ENCODE data around the gene DPYD.

The DPYD gene

GRCh38 chr1:97845805-97846204 lies 75.0 kb downstream of the DPYD start:
- no peak overlapping the region for H3K4me3 ChIP-seq (ENCODE audit: low read depth, low read length)
- no peak for TF ChIP-seq CTCF (IDR thresholded peaks at IDR 0.05; ENCODE audit: borderline replicate concordance, insufficient read depth, low read depth, low read length)

GRCh38 chr1:97844552-97845089 lies 76.2 kb downstream of the DPYD start:
- TF ChIP-seq CTCF (IDR thresholded peaks at IDR 0.05; ENCODE audit: borderline replicate concordance, insufficient read depth, low read depth, low read length), result no peak
- H3K4me3 ChIP-seq (ENCODE audit: low read depth, low read length), result no peak overlapping the region

GRCh38 chr1:97841338-97841737 lies 79.5 kb downstream of the DPYD start:
- H3K4me3 ChIP-seq (ENCODE audit: low read depth, low read length), result no peak overlapping the region
- TF ChIP-seq CTCF (IDR thresholded peaks at IDR 0.05; ENCODE audit: borderline replicate concordance, insufficient read depth, low read depth, low read length), result no peak

- TF ChIP-seq CTCF (IDR thresholded peaks at IDR 0.05; ENCODE audit: borderline replicate concordance, insufficient read depth, low read depth, low read length), result no peak
- no peak overlapping the region for H3K4me3 ChIP-seq (ENCODE audit: low read depth, low read length)
These were observed 83.7 kb downstream of the DPYD start for GRCh38 chr1:97837161-97837560.

GRCh38 chr1:97834899-97835298 lies 85.9 kb downstream of the DPYD start:
- H3K4me3 ChIP-seq (ENCODE audit: low read depth, low read length), result no peak overlapping the region
- TF ChIP-seq CTCF (IDR thresholded peaks at IDR 0.05; ENCODE audit: borderline replicate concordance, insufficient read depth, low read depth, low read length), result no peak

GRCh38 chr1:97833881-97834280 lies 87.0 kb downstream of the DPYD start:
- no peak overlapping the region for H3K4me3 ChIP-seq (ENCODE audit: low read depth, low read length)
- no peak for TF ChIP-seq CTCF (IDR thresholded peaks at IDR 0.05; ENCODE audit: borderline replicate concordance, insufficient read depth, low read depth, low read length)

- no peak overlapping the region for H3K4me3 ChIP-seq (ENCODE audit: low read depth, low read length)
- no peak for TF ChIP-seq CTCF (IDR thresholded peaks at IDR 0.05; ENCODE audit: borderline replicate concordance, insufficient read depth, low read depth, low read length)
These were observed 88.4 kb downstream of the DPYD start for GRCh38 chr1:97832481-97832880.
